ENCODE measurements around the gene STAC.
"Not testable (repeated sequence)": the region's sequence is repeated elsewhere in the genome, so short reads cannot be mapped to it uniquely, and the experiment has no call there.

Gene STAC

GRCh38 chr3:36416599-36416998, 36.3 kb downstream of the STAC start:
- no peak for DNase-seq (ENCODE audit: low spot score)

- DNase-seq (ENCODE audit: low spot score), result no peak
Observed at GRCh38 chr3:36417237-36417636, 36.9 kb downstream of the STAC start.

GRCh38 chr3:36418296-36418695, 38.0 kb downstream of the STAC start:
- no peak for DNase-seq (ENCODE audit: low spot score)

GRCh38 chr3:36428445-36428844, 48.1 kb downstream of the STAC start:
- no peak for DNase-seq (ENCODE audit: low spot score)

GRCh38 chr3:36429986-36430485, 49.7 kb downstream of the STAC start:
- DNase-seq (ENCODE audit: low spot score), result no peak

- no peak for DNase-seq (ENCODE audit: low spot score)
Observed at GRCh38 chr3:36433511-36433910, 53.2 kb downstream of the STAC start.

- no peak for DNase-seq (ENCODE audit: low spot score)
Observed at GRCh38 chr3:36434687-36435426, 54.6 kb downstream of the STAC start.

GRCh38 chr3:36443028-36443686, 62.9 kb downstream of the STAC start:
- no peak for DNase-seq (ENCODE audit: low spot score)

GRCh38 chr3:36444909-36445308, 64.6 kb downstream of the STAC start:
- DNase-seq (ENCODE audit: low spot score), result no peak

- DNase-seq (ENCODE audit: low spot score), result no peak
Observed at GRCh38 chr3:36446276-36446675, 66.0 kb downstream of the STAC start.

- DNase-seq (ENCODE audit: low spot score), result no peak
Observed at GRCh38 chr3:36447061-36447460, 66.8 kb downstream of the STAC start.

- no peak for DNase-seq (ENCODE audit: low spot score)
Observed at GRCh38 chr3:36451816-36452215, 71.5 kb downstream of the STAC start.

- not testable (repeated sequence) for DNase-seq (ENCODE audit: low spot score)
Observed at GRCh38 chr3:36453213-36453612, 72.9 kb downstream of the STAC start.

- not testable (repeated sequence) for DNase-seq (ENCODE audit: low spot score)
Observed at GRCh38 chr3:36453896-36454295, 73.6 kb downstream of the STAC start.

GRCh38 chr3:36455406-36455805, 75.1 kb downstream of the STAC start:
- DNase-seq (ENCODE audit: low spot score), result no peak

GRCh38 chr3:36456784-36457183, 76.5 kb downstream of the STAC start:
- DNase-seq (ENCODE audit: low spot score), result no peak

GRCh38 chr3:36457667-36458066, 77.4 kb downstream of the STAC start:
- no peak for DNase-seq (ENCODE audit: low spot score)

GRCh38 chr3:36459177-36459576, 78.9 kb downstream of the STAC start:
- DNase-seq (ENCODE audit: low spot score), result no peak

- no peak for DNase-seq (ENCODE audit: low spot score)
Observed at GRCh38 chr3:36461597-36461996, 81.3 kb downstream of the STAC start.

GRCh38 chr3:36472045-36472444, 91.7 kb downstream of the STAC start:
- DNase-seq (ENCODE audit: low spot score), result not testable (repeated sequence)

- DNase-seq (ENCODE audit: low spot score), result no peak
Observed at GRCh38 chr3:36475558-36475957, 95.3 kb downstream of the STAC start.

GRCh38 chr3:36476286-36476942, 96.1 kb downstream of the STAC start:
- DNase-seq (ENCODE audit: low spot score), result no peak

GRCh38 chr3:36477655-36478054, 97.4 kb downstream of the STAC start:
- DNase-seq (ENCODE audit: low spot score), result no peak
